ENCODE measurements around the gene SMAD6.

SMAD6 gene

GRCh38 chr15:66704019-66704802 lies 2.2 kb downstream of the SMAD6 start:
- no peak for DNase-seq

GRCh38 chr15:66704803-66705153 lies 2.7 kb downstream of the SMAD6 start:
- DNase-seq: no peak

- DNase-seq: no peak
Observed at GRCh38 chr15:66705277-66706146, 3.5 kb downstream of the SMAD6 start.

- no peak for DNase-seq
Observed at GRCh38 chr15:66706225-66706732, 4.2 kb downstream of the SMAD6 start.

GRCh38 chr15:66706840-66707239 lies 4.8 kb downstream of the SMAD6 start:
- DNase-seq: no peak

- peak; percentile 53 for DNase-seq
Observed at GRCh38 chr15:66707310-66708082, 5.5 kb downstream of the SMAD6 start.

GRCh38 chr15:66708389-66708788 lies 6.4 kb downstream of the SMAD6 start:
- no peak for DNase-seq

GRCh38 chr15:66709884-66710283 lies 7.8 kb downstream of the SMAD6 start:
- no peak for DNase-seq

- DNase-seq: no peak
Observed at GRCh38 chr15:66711260-66711659, 9.2 kb downstream of the SMAD6 start.

GRCh38 chr15:66711862-66712261 lies 9.8 kb downstream of the SMAD6 start:
- no peak for DNase-seq

- no peak for DNase-seq
Observed at GRCh38 chr15:66713843-66714508, 11.9 kb downstream of the SMAD6 start.

GRCh38 chr15:66714543-66714981 lies 12.5 kb downstream of the SMAD6 start:
- peak; percentile 54 for DNase-seq

- no peak for DNase-seq
Observed at GRCh38 chr15:66715181-66715624, 13.2 kb downstream of the SMAD6 start.

- no peak for DNase-seq
Observed at GRCh38 chr15:66715720-66716655, 14.0 kb downstream of the SMAD6 start.

GRCh38 chr15:66716656-66717020 lies 14.6 kb downstream of the SMAD6 start:
- no peak for DNase-seq

GRCh38 chr15:66718220-66718988 lies 16.4 kb downstream of the SMAD6 start:
- no peak for DNase-seq

- no peak for DNase-seq
Observed at GRCh38 chr15:66719471-66719870, 17.4 kb downstream of the SMAD6 start.

- peak; percentile 92 for DNase-seq
Observed at GRCh38 chr15:66720206-66721010, 18.4 kb downstream of the SMAD6 start.

- no peak for DNase-seq
Observed at GRCh38 chr15:66721020-66721419, 19.0 kb downstream of the SMAD6 start.

Measured in fibroblast of skin of back (primary cell).